Left renal cortex interstitium (tissue), 4 donors: ENCODE results near the gene NUTM2A. TPM values are rescaled to one million over a fixed set of nuclear protein-coding genes. Genes with fewer than 3 reads are reported as not detected.
"Not testable (repeated sequence)": the region's sequence is repeated elsewhere in the genome, so short reads cannot be mapped to it uniquely, and the experiment has no call there.

ENCODE experiments used
- DNase-seq, 4 donors: peaks; one replicate each; pipeline ENCODE4 v3.0.0-alpha.2; 2013; ENCODE audit warnings: low read depth in 4 of 4, low spot score in 2 of 4, missing footprints in 1 of 4
- polyA plus RNA-seq, 4 donors: library from polyadenylated mRNA; unstranded; fragments of 120-200 nt; gene quantifications; one replicate each; pipeline ENCODE4 v1.2.1, GENCODE V29; 2013; ENCODE audit not compliant: insufficient read length in 4 of 4

The NUTM2A gene
- polyA plus RNA-seq, 4 donors: 2.6 to 5.1 (median 3.1) TPM

GRCh38 chr10:87242192-87242591 lies 16.9 kb downstream of the NUTM2A start:
- DNase-seq: not testable (repeated sequence)

DNA sequence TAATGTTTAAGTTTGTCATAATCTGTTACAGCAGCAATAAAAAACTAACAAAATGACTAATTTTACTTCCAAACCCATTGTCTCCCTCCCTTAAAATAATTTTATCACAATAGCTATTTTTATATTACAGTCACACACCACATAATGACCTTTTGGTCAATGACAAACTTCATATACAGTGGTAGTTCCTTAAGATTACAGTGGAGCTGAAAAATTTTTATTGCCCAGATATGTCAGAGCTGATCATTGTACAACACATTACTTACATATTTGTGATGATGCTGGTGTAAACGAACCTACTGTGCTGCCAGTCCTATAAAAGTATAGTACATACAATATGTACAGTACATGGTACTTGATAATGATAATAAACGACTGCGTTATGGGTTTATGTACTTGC lies 22.1 kb downstream of the NUTM2A start:
- not testable (repeated sequence) for DNase-seq

DNA sequence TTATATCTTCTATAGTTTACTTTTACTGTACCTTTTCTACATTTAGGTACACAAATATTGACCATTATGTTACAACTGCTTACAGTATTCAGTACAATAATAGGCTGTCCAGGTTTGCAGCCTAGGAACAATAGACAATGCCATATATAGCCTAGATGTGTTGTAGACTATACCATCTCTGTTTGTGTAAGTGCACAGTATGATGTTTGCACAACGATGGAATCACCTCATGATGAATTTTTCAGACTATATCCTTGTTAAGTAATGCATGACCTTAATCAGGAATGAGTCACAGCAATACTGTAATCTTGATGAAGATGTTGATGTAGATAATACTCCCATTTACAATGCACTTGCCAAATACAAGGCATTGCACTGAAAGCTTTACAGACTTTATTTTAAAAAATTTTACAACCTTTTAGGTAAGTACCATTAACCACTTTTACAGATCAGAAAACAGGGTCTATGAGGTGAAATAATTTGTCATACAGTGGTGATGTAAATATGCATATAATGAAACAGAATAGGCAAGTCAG lies 23.6 kb downstream of the NUTM2A start:
- DNase-seq: not testable (repeated sequence)

GRCh38 chr10:87280749-87281392 lies 55.6 kb downstream of the NUTM2A start:
- DNase-seq: not testable (repeated sequence)

Other genes starting within 250 kb of the NUTM2A start
- not detected for gene FAM25A, start 205.2 kb upstream of the NUTM2A start, polyA plus RNA-seq
- 100 to 1,000 TPM; 116 to 192 (median 163) TPM for gene GLUD1, start 130.6 kb upstream of the NUTM2A start, polyA plus RNA-seq
- 10 to 100 TPM; 32.0 to 47.7 (median 40.6) TPM for gene SHLD2, start 130.2 kb upstream of the NUTM2A start, polyA plus RNA-seq
- gene NUTM2D, start 132.3 kb downstream of the NUTM2A start, polyA plus RNA-seq: 10 to 100 TPM in 3 of 4 donors, 1 to 10 TPM in 1; 8.1 to 14.4 (median 11.7) TPM